Measurements from ENCODE around the gene STARD7. TPM values are rescaled to one million over a fixed set of nuclear protein-coding genes. Genes with fewer than 3 reads are reported as not detected.
"Not testable (repeated sequence)": the region's sequence is repeated elsewhere in the genome, so short reads cannot be mapped to it uniquely, and the experiment has no call there.

The STARD7 gene
- total and polyA plus RNA-seq, 4 donors, result 42.9 to 120 (median 59.7) TPM

GRCh38 chr2:96231316-96231715 is 22.7 kb upstream of the STARD7 start:
- no peak overlapping the region for H3K9ac ChIP-seq (ENCODE audit: low read depth in 1 of 2, low read length in 2 of 2)
- WGBS, result 99% methylated on average over 4 of the region's 4 CpGs
- H3K4me1 ChIP-seq (ENCODE audit: control insufficient read depth in 4 of 4, insufficient read depth in 4 of 4, low read length in 3 of 4), result no peaks in the 10 kb centered on the region

DNA sequence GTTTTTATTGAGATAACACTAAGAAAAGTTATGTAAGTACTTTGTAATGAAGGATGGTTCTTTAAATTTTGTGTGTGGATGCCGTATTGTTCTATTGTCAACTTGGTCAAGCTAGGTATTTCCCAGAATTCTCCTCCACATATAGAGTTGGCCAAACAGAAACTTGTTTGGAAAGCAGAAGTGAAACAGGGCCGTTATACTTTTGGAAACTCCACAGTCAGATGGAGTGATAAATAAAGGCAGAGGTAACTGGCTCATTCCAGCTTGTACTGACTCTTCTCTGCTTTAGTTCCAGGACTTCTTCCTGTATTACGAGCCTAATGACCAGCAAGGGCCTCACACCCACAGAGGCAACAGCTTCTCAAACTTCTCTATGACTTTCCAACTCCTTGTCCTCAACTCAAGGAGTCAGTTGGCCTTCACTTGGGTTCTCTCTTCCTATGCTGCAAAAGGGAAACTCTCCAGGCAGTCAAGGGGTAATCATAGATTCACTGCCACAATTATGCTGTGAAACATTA is 16.4 kb upstream of the STARD7 start:
- Histone ChIP-seq H3K27ac (ENCODE audit: low read depth in 1 of 2, low read length in 2 of 2) (no peak overlapping the region), H3K4me1 (ENCODE audit: control insufficient read depth in 4 of 4, insufficient read depth in 4 of 4, low read length in 3 of 4) (peaks cover 0 to 1% (median 0%) of the 10 kb centered on the region in 4 donors), H3K36me3 (ENCODE audit: control insufficient read depth in 4 of 4, insufficient read depth in 3 of 4, low read depth in 1 of 4, low read length in 3 of 4) (peaks cover 0 to 3% (median 0%) of the 10 kb centered on the region in 4 donors), H3K27me3 (ENCODE audit: control insufficient read depth in 4 of 4, insufficient read depth in 4 of 4, low read length in 3 of 4) (no peaks in the 10 kb centered on the region), H3K9ac (ENCODE audit: low read depth in 1 of 2, low read length in 2 of 2) (no peak overlapping the region), H3K4me3 (ENCODE audit: low read depth in 1 of 3, low read length in 3 of 3) (no peak overlapping the region), H3K9me3 (ENCODE audit: control insufficient read depth in 4 of 4, low read length in 3 of 4) (no peaks in the 10 kb centered on the region)
- TF ChIP-seq RAD21 (IDR thresholded peaks at IDR 0.05), result no peak
- DNase-seq (ENCODE audit: low spot score), result no peak
- WGBS, result 74% methylated on average over 3 of the region's 3 CpGs

More at GRCh38 chr2:96231316-96231715, 22.7 kb upstream of the STARD7 start:
- Histone ChIP-seq H3K27ac (ENCODE audit: low read depth in 1 of 2, low read length in 2 of 2) (no peak overlapping the region), H3K4me3 (ENCODE audit: low read depth in 1 of 3, low read length in 3 of 3) (no peak overlapping the region), H3K9me3 (ENCODE audit: control insufficient read depth in 4 of 4, low read length in 3 of 4) (no peaks in the 10 kb centered on the region), H3K36me3 (ENCODE audit: control insufficient read depth in 4 of 4, insufficient read depth in 3 of 4, low read depth in 1 of 4, low read length in 3 of 4) (peaks cover 0 to 3% (median 0%) of the 10 kb centered on the region in 4 donors), H3K27me3 (ENCODE audit: control insufficient read depth in 4 of 4, insufficient read depth in 4 of 4, low read length in 3 of 4) (no peaks in the 10 kb centered on the region)
- TF ChIP-seq REST (IDR thresholded peaks at IDR 0.05) (no peak), EGR1 (IDR thresholded peaks at IDR 0.05; ENCODE audit: low read depth in 2 of 2) (no peak), TAF1 (conservative IDR thresholded peaks at IDR 0.05) (no peak), CTCF (IDR thresholded peaks at IDR 0.05; ENCODE audit: low read depth, low read length, missing input control) (no peak)
- TF ChIP-seq, protein P1, sequence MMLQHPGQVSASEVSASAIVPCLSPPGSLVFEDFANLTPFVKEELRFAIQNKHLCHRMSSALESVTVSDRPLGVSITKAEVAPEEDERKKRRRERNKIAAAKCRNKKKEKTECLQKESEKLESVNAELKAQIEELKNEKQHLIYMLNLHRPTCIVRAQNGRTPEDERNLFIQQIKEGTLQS (IDR thresholded peaks at IDR 0.05), result no peak
- no peak for DNase-seq (ENCODE audit: low spot score)

GRCh38 chr2:96221106-96221505 is 12.5 kb upstream of the STARD7 start:
- not testable (repeated sequence) for H3K36me3 ChIP-seq (ENCODE audit: control insufficient read depth in 4 of 4, insufficient read depth in 3 of 4, low read depth in 1 of 4, low read length in 3 of 4); DNase-seq (ENCODE audit: low spot score); H3K27me3 ChIP-seq (ENCODE audit: control insufficient read depth in 4 of 4, insufficient read depth in 4 of 4, low read length in 3 of 4); H3K27ac ChIP-seq (ENCODE audit: low read depth in 1 of 2, low read length in 2 of 2); H3K4me1 ChIP-seq (ENCODE audit: control insufficient read depth in 4 of 4, insufficient read depth in 4 of 4, low read length in 3 of 4); H3K9me3 ChIP-seq (ENCODE audit: control insufficient read depth in 4 of 4, low read length in 3 of 4); H3K4me3 ChIP-seq (ENCODE audit: low read depth in 1 of 3, low read length in 3 of 3); H3K9ac ChIP-seq (ENCODE audit: low read depth in 1 of 2, low read length in 2 of 2)
- 85% methylated on average over 1 of the region's 1 CpG for WGBS

DNA sequence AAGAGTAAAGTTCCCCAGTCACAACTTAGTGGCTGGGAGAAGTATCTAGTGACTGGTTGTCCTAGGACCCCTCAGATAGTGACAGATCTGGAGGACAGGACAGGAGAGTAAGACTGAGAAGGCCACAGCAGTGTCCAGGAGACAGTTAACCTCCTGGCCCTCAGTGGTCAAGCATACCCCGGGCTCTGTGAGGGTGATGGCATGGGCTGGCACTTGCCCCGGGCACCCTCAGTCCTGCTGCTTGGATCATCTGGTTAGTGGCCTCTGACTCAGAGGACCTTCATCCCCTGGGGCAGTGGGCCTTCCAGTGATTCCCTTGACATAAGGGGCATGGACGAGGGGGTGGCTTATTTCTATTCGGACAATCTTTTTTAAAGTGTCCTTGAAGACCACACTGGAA is 11.3 kb upstream of the STARD7 start:
- not testable (repeated sequence) for H3K9me3 ChIP-seq (ENCODE audit: control insufficient read depth in 4 of 4, low read length in 3 of 4); H3K9ac ChIP-seq (ENCODE audit: low read depth in 1 of 2, low read length in 2 of 2); H3K36me3 ChIP-seq (ENCODE audit: control insufficient read depth in 4 of 4, insufficient read depth in 3 of 4, low read depth in 1 of 4, low read length in 3 of 4); H3K4me1 ChIP-seq (ENCODE audit: control insufficient read depth in 4 of 4, insufficient read depth in 4 of 4, low read length in 3 of 4); H3K27ac ChIP-seq (ENCODE audit: low read depth in 1 of 2, low read length in 2 of 2); H3K27me3 ChIP-seq (ENCODE audit: control insufficient read depth in 4 of 4, insufficient read depth in 4 of 4, low read length in 3 of 4); H3K4me3 ChIP-seq (ENCODE audit: low read depth in 1 of 3, low read length in 3 of 3); DNase-seq (ENCODE audit: low spot score)
- 98% methylated on average over 4 of the region's 4 CpGs for WGBS

All from liver (tissue), 9 donors.